Measurements from ENCODE around the gene AQP3. TPM values are rescaled to one million over a fixed set of nuclear protein-coding genes. Genes with fewer than 3 reads are reported as not detected.

Gene AQP3
- total and polyA plus RNA-seq, 2 of the 13 experiments (the other 11 are each of a cell fraction or from before 2014, with no cell fraction given): 1.4 to 5.5 TPM

DNA sequence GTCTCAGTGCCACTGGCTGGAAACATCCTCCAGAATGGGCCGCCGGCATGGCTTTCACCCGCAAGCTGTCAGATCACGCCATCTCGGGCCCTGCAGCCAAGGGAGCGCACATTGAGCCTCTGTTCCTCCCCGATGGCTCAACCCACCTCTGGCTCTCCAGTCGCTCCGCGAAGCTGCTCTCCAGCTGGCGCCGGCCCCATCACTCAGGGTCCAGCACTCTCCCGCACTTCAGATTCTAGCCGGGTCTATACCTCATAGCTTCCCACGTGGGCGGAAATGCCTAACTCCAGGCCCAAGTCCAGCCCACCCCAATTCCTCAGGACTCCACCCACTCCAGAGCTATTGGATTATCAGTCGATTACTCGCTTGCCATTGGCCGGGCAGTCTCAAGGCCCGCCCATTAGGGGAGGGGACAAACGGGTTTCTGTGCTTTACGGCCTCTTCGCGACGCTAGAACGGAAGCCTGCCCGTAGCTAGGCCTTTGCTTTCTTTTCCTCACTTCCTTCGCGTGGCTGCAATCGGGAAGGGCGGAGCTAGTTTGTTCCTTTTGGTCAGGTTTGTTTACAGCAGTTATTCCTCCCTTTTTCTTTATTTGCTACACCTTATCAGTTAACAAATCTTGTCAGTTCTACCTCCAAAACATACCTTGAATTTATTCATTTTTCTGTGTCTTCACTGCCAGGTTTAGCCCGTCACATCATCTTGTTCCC is 26.4 kb upstream of the AQP3 start, which contains the start of gene NOL6 (continued):
- no peak for TF ChIP-seq GATA4 (IDR thresholded peaks at IDR 0.05; ENCODE audit: borderline replicate concordance, low read depth)
- TF ChIP-seq, protein P1, sequence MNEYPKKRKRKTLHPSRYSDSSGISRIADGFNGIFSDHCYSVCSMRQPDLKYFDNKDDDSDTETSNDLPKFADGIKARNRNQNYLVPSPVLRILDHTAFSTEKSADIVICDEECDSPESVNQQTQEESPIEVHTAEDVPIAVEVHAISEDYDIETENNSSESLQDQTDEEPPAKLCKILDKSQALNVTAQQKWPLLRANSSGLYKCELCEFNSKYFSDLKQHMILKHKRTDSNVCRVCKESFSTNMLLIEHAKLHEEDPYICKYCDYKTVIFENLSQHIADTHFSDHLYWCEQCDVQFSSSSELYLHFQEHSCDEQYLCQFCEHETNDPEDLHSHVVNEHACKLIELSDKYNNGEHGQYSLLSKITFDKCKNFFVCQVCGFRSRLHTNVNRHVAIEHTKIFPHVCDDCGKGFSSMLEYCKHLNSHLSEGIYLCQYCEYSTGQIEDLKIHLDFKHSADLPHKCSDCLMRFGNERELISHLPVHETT (CRISPR knock-in tag; conservative IDR thresholded peaks at IDR 0.05): no peak
- no peak for TF ChIP-seq MAFF (IDR thresholded peaks at IDR 0.05; ENCODE audit: low read depth, low read length)
- TF ChIP-seq, protein P2, sequence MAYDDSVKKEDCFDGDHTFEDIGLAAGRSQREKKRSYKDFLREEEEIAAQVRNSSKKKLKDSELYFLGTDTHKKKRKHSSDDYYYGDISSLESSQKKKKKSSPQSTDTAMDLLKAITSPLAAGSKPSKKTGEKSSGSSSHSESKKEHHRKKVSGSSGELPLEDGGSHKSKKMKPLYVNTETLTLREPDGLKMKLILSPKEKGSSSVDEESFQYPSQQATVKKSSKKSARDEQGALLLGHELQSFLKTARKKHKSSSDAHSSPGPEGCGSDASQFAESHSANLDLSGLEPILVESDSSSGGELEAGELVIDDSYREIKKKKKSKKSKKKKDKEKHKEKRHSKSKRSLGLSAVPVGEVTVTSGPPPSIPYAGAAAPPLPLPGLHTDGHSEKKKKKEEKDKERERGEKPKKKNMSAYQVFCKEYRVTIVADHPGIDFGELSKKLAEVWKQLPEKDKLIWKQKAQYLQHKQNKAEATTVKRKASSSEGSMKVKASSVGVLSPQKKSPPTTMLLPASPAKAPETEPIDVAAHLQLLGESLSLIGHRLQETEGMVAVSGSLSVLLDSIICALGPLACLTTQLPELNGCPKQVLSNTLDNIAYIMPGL (CRISPR knock-in tag; IDR thresholded peaks at IDR 0.05; ENCODE audit: borderline replicate concordance in 1 of 2, low read depth in 1 of 2): peak; percentile 19 to 42; a peak in 2 of 4 replicates
- TF ChIP-seq EEA1 (CRISPR knock-in tag; IDR thresholded peaks at IDR 0.05; ENCODE audit: borderline replicate concordance): no peak
- no peak for TF ChIP-seq ZNF383 (CRISPR knock-in tag; IDR thresholded peaks at IDR 0.05; ENCODE audit: borderline replicate concordance)
- peak; percentile 88 for TF ChIP-seq POLR2G (IDR thresholded peaks at IDR 0.05; ENCODE audit: low read depth, low read length)
- peak; percentile 93 for TF ChIP-seq PHF20 (CRISPR knock-in tag; IDR thresholded peaks at IDR 0.05)
- TF ChIP-seq YEATS2 (CRISPR knock-in tag; IDR thresholded peaks at IDR 0.05; ENCODE audit: borderline replicate concordance): peak; percentile 95
- no peak for TF ChIP-seq NFIB (CRISPR knock-in tag; IDR thresholded peaks at IDR 0.05; ENCODE audit: borderline replicate concordance)
- TF ChIP-seq CC2D1A (CRISPR knock-in tag; IDR thresholded peaks at IDR 0.05): no peak
- no peak for TF ChIP-seq ATF7 (IDR thresholded peaks at IDR 0.05)
- no peak for TF ChIP-seq ATF7 (CRISPR knock-in tag; IDR thresholded peaks at IDR 0.05)
- no peak for TF ChIP-seq NR2C2 (CRISPR knock-in tag; IDR thresholded peaks at IDR 0.05; ENCODE audit: borderline replicate concordance)
- no peak for TF ChIP-seq ZBTB34 (CRISPR knock-in tag; IDR thresholded peaks at IDR 0.05)
- no peak for TF ChIP-seq NCOA2 (CRISPR knock-in tag; IDR thresholded peaks at IDR 0.05)
- TF ChIP-seq ZFP82 (CRISPR knock-in tag; IDR thresholded peaks at IDR 0.05; ENCODE audit: borderline replicate concordance): no peak
- TF ChIP-seq EED (CRISPR knock-in tag; IDR thresholded peaks at IDR 0.05): no peak
- no peak for TF ChIP-seq ZNF792 (CRISPR knock-in tag; IDR thresholded peaks at IDR 0.05)
- TF ChIP-seq, protein P3, sequence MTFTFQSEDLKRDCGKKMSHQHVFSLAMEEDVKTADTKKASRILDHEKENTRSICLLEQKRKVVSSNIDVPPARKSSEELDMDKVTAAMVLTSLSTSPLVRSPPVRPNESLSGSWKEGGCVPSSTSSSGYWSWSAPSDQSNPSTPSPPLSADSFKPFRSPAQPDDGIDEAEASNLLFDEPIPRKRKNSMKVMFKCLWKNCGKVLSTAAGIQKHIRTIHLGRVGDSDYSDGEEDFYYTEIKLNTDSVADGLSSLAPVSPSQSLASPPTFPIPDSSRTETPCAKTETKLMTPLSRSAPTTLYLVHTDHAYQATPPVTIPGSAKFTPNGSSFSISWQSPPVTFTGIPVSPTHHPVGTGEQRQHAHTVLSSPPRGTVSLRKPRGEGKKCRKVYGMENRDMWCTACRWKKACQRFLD (CRISPR knock-in tag; IDR thresholded peaks at IDR 0.05; ENCODE audit: borderline replicate concordance): no peak

All from HepG2 (cell line).